Measurements from ENCODE around the gene DRC7. TPM values are rescaled to one million over a fixed set of nuclear protein-coding genes. Genes with fewer than 3 reads are reported as not detected.
A peak's percentile ranks its signal among the peaks of the same experiment; 100 is the strongest.
"Not testable (repeated sequence)": the region's sequence is repeated elsewhere in the genome, so short reads cannot be mapped to it uniquely, and the experiment has no call there.

The DRC7 gene
- total RNA-seq, 1 donor = not detected

GRCh38 chr16:57775661-57776469, 81.3 kb downstream of the DRC7 start:
- no peak overlapping the region for H3K4me3 ChIP-seq (ENCODE audit: low read depth, low read length)
- TF ChIP-seq CTCF (IDR thresholded peaks at IDR 0.05; ENCODE audit: insufficient read depth, low read depth, low read length) = peak; percentile 22
- DNase-seq (ENCODE audit: low read depth) = no peak

- H3K4me3 ChIP-seq (ENCODE audit: low read depth, low read length) = no peak overlapping the region
- DNase-seq (ENCODE audit: low read depth) = no peak
- no peak for TF ChIP-seq CTCF (IDR thresholded peaks at IDR 0.05; ENCODE audit: insufficient read depth, low read depth, low read length)
Measured at GRCh38 chr16:57778658-57779057, 84.1 kb downstream of the DRC7 start.

- DNase-seq (ENCODE audit: low read depth); H3K4me3 ChIP-seq (ENCODE audit: low read depth, low read length): not testable (repeated sequence)
Measured at GRCh38 chr16:57779836-57780235, 85.2 kb downstream of the DRC7 start.

- H3K4me3 ChIP-seq (ENCODE audit: low read depth, low read length) = no peak overlapping the region
- no peak for DNase-seq (ENCODE audit: low read depth)
- no peak for TF ChIP-seq CTCF (IDR thresholded peaks at IDR 0.05; ENCODE audit: insufficient read depth, low read depth, low read length)
Measured at GRCh38 chr16:57781349-57781740, 86.7 kb downstream of the DRC7 start.

Small RNAs within 50 kb of the gene (small RNA-seq; reads per million reads assigned to genes)
- not detected for gene MIR6772

Other genes starting within 250 kb of the DRC7 start
- 58.6 and 62.6 TPM in 2 replicates for gene CIAPIN1, start 247.4 kb upstream of the DRC7 start, total RNA-seq
- gene COQ9, start 247.3 kb upstream of the DRC7 start, total RNA-seq = 31.2 and 44.5 TPM in 2 replicates
- gene POLR2C, start 232.1 kb upstream of the DRC7 start, total RNA-seq = 118 and 128 TPM in 2 replicates
- 34.5 and 40.2 TPM in 2 replicates for gene DOK4, start 208.3 kb upstream of the DRC7 start, total RNA-seq
- gene CCDC102A, start 158.2 kb upstream of the DRC7 start, total RNA-seq = 11.6 and 15.1 TPM in 2 replicates
- gene ADGRG5, start 152.2 kb upstream of the DRC7 start, total RNA-seq = not detected in 2 replicates
- 0.97 and 1.3 TPM in 2 replicates for gene ADGRG1, start 66.2 kb upstream of the DRC7 start, total RNA-seq
- gene ADGRG3, start 26.5 kb upstream of the DRC7 start, total RNA-seq = not detected in 2 replicates
- 23.3 and 23.5 TPM in 2 replicates for gene KATNB1, start 41.0 kb downstream of the DRC7 start, total RNA-seq
- gene KIFC3, start 107.7 kb downstream of the DRC7 start, total RNA-seq = 72.5 and 88.6 TPM in 2 replicates

Data from fibroblast of villous mesenchyme (primary cell).